Stimulated activated CD4-positive, alpha-beta T cell treated with anti-CD3 and anti-CD28 coated beads, TNF-alpha, amount 100 ng/mL, for 24 hours (primary cell): ENCODE results near the gene HAUS3.
"Not testable (repeated sequence)": the region's sequence is repeated elsewhere in the genome, so short reads cannot be mapped to it uniquely, and the experiment has no call there.

Experiments
- DNase-seq, 3 experiments: peaks; one replicate each; pipeline ENCODE4 v3.0.0-alpha.2; 2020; ENCODE audit warnings: low read depth in 3 of 3

Gene HAUS3

DNA sequence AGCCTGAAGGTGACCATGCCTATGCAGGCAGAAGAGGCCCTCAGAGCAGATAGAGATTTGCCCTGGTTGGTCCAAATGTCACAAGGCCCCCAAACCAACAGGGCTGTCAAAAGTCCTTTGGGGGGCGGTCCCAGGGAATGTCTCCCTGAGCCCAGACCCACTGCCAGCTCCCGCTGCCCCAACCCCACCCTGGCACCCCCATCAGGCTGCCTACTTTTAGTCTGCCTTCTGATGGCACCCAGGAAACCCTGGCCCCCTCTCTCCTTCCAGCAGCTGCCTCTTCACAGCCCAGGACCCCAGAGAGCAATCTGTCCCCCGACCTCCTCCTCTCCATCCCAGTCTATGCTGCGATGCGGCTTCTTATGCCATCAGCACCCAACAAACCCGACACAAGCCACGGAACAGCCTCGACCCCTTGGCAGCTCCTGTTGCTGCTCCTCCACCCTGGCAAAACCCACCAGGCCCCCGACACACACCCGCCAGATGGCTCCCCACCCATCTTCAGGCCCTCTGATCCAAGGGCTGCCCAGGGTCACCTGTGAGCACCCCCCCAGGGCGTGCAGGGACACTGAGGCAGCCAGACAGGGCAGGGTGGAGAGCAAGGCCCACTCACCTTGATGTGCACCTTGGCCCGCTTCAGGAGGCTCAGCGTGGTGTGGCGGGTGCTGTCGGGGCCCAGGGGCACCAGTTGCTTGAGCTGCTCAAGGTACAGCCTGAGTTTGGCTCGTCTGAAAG lies 10.0 kb upstream of the HAUS3 start:
- DNase-seq: no peak

DNA sequence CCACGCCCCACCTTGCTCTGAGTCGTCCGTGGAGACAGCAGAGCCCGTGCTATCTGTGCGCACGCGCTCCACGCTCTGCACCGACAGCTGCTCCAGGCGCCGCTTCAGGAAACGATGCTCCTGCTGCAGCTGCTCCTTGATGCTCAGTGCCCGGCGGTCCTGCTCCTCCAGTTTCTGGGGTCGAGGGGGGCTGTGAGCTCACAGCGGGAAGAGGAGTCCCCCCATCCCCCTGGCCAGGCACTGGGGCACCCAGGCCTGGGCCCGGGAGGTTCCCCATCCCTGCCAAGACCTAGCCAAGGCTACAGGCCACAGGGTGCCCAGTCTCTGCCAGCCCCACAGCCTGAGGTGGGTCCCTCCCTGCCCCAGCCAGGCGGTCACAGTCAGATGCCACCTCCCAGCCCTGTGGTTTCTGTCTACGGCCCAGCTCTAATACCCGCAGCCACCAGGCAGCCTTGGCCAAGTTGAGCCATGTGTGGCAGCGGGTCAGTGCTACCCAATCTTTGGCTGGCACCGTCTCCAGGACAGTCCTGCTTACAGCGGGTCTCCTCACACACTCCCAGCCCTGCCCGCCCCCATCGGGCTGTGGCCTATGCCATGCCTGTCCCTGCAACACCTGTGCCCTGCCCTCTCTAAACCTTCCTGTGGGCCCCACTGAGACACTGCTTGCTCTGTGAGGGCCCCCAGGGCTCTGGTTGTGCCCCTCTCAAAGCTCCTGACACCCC lies 9.3 kb upstream of the HAUS3 start:
- no peak for DNase-seq

DNA sequence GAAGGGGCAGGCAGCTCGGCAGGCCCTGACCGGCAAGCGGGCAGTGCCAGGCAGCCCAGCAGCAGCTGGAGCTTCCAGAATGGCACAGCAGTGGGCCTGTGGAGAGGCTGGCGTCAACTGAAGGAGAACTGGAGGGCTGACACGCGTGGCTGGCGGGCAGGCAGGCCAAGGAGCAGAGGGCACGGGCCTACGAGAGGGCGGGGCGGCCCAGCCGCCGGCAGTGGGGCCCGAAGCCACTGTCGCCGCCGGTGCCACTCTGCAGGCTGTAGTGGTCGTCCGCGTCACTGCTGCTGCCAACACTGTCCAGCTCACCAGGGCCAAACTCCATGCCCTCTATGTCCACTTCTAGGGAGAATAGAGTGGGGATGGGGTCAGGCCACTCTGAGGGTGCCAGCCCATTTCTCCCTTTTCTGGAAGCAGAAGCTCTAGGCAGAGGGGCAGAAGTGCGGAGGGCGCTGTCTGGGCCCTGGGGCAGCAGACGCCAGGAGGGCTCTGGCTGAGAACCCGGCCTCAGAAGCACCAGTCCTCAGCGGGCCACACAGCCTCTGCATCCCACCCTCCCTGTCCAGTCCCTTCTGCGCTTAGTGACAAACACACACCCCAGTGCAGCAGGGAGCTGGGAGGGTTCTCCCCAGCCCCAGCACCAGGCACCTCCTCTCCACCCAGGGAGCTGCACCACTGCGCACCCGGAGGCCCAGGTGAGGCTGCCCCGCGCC lies 8.6 kb upstream of the HAUS3 start:
- no peak for DNase-seq

DNA sequence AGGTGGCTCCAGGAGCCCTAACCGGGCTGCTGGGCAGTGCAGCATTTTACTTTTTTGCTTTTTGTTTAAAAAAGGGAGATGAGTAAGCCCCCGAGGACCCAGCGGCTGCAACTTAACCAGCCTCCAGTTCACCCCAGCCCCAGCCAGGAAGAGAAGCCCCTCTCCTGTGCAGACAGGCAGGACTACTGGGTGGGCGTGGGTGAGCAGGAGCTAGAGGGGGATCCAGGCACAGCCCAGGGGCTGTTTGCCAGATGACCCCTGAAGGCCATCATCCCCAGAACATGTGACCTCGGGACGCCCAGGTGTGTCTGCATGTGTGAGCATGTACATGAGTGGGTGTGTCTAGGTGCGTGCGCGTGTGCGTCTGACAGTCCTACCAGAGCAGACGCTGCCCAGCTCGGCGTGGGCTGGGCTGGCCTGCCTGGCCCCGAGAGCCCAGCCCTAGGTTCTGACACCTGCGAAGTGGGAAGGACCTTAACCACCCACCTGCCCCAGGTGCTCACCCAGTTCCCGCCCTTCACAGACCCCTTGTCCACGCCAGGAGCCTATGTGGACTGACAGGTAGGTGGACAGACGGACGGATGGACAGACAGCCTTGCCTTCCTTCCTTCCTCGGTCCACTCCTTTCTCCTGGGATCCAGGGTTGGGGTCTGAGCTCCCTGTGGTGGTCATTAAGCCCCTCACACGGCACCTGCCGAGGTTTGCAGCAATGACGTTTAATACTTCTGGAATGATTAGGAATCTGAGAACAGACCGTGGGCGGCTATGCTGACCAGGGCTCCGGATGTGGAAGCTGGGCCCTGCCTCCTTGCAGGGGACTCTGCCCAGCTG lies 7.8 kb upstream of the HAUS3 start:
- no peak for DNase-seq

DNA sequence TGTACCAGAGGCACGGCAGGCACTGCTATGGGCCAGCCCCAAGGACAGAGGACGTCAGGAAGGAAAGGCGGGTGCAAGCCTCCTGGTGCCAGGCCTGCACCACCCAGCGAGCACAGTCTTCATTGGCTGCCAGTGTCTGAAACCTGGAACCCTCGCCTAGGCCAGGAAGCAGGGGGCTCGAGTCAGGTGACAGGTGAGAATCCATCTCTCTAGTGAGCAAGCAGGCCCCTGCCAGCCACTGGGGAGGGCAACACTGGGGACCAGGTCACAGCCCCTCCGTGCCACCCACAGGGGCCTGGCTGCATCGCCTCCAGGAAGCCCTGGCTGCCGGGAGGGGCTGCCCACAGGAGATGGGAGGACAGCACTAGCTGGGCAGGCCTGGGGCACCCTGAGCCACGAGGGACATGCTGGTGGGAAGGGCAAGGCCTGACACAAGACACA lies 6.9 kb upstream of the HAUS3 start:
- DNase-seq: no peak

DNA sequence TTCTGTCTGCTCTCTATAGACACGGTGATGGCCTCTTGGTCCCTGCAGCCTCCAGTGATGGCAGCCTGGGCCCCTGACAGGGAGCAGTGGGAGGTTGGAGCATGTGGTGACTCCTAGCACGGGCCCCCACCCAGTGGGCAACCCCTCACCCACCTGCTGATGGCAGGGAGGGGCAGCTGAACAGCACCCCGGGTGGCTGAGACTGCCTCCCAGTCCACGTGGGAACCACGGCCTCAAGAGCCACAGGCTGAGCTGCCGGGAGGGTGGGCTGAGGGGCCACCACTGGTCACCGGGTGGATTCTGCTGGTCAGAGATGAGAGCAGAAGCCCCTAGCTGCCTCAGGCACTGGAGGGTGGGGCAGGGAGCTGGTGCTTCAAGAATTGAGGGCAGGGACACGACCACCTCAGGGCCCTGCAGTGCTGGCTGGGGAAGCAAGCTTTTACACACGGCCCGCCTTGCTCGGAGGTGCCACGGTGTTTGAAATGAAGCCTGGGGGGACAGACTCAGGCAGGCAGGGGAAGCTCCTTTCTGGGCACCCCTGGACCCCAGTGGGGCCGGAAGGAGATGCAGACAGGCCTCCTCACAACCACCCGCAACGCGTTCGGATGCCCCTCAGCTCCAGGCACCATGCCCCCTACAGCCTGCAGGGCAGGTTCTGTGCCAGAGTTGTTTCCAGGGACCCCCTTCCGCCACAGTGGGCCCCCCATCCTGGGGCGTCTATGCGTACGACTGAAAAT lies 6.3 kb upstream of the HAUS3 start:
- DNase-seq: no peak

DNA sequence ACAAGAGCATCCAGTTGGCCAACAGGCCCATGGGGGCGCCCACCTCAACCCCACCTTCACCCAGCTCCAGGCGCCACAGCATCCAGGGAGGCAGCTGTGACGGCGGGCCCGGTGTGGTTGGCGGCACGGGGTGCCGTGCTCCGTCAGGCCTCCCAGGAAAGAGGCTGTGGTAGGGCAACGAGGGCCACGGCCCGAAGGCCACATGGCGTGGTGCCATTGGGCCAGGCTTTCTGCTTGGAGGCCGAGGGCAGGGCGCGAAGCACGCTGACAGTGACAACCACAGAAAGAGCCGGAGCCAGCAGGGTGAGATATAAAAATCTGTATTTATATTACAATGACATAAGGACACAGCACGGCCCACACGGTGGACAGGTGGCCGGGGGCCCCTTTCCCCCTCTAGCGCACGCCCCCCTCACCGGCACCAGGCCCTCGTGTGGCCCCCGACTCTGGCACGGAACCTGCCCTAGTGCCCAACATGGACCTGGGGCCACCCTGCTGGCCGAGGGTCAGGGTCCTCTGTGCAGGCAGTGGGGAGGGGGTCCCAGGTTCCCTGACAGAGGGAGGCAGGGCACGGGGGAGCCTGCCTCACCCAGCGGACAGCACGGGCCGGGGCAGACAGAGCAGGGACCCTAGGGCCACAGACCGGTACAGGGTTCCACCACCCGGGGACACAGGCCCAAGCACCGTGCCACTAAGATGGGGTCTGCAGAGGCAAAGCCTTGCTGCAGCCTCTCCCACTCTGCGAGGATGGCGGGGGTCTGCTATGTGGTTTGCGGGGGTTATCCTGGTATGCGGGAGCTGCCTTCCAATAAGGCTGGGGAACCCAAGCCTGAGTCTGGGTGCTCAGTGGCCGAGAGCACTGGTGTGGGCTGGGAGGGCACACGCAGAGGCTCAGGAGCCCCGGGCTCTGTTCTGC lies 5.5 kb upstream of the HAUS3 start:
- DNase-seq: no peak

DNA sequence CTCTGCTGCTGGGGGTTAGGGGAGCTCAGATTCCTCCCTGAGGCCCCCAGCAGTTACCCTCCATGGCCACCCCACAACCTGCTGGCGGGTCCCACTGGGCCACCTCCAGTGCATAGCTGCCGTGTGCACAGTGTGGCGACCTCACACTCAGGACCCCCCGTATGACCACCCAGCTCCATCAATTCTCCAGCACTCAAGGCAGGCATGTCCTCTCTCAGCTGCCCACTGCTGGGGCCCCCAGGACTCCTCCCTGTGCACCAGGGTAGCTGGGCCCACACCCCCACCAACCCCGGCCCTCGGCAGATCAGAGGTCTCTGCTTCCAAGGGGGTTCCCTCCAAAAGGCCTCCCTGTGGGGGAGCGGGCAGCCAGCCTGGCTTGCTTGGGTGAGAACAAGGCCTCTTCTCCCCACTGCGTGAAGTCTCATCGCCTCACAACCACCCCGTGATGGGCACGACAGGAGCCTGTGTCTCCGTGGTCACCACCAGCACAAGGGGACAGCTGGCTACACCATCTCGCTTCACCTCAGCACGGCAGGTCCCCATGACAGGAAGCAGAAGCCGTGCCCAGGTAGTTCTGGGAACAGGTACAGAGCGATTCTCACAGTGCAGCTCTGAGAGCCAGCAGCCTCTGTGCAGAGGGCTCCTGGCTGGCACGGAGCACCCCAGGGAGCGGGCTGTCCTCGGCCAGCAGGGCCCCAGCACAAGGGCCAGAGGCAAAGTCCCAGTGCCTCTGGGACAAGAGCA lies 4.6 kb upstream of the HAUS3 start:
- DNase-seq: no peak

DNA sequence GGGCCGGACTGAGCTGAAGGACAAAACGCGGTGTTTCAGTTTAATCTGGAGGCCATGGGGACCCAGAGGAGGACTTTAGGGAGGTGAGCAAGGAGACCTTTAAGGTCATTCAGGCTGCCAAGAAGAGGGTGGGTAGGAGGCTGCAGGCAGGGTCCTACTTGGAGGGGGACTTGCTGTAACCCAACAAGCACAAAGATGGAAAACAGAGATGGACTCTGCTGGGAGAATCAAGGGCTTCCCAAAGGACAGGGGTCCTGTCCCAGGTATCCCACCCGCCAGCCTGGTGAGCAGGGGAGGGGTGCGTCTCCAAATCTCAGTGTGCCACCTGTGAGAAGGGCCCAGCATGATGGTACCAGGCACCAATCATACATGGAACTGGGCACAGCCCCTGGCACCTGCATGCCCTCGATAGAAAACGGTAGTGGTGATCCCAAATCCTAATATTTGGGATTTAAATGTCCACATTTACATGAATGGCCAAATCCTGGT lies 3.9 kb upstream of the HAUS3 start:
- no peak for DNase-seq

DNA sequence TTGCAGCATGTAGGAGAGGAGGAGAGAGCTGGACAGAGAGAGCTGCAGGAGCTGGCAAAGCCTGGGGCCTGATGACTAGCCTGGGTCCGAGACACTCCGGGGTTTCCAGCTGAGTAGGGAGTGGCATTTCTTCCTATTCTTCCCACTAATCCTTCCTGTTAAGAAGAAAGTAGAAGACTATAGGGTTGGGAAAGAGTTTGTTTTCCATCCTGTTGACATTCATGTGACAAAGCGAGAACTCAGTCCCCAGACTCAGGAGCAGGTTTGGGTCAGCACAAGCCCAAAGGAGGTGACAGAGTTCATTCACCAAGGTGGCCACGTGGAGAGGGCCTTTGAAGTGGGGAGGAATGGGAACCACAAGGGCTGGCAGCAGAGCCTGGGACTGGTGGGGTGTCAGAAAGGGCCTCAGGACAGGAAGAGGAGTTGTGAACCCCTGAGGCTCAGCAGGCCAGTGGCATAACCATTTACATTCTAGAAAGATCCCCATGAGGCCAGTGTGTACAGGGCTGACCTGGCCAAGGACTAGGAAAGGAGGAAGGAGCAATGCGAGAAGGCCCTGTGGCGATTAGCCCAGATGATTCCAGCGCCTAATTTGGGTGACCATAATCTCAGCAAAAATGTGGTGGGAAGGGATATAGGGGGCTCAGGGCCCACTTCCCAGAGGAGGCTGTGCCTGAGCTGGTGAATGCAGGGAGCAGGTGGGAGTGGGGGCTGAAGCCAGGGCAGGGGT lies 3.3 kb upstream of the HAUS3 start:
- no peak for DNase-seq

DNA sequence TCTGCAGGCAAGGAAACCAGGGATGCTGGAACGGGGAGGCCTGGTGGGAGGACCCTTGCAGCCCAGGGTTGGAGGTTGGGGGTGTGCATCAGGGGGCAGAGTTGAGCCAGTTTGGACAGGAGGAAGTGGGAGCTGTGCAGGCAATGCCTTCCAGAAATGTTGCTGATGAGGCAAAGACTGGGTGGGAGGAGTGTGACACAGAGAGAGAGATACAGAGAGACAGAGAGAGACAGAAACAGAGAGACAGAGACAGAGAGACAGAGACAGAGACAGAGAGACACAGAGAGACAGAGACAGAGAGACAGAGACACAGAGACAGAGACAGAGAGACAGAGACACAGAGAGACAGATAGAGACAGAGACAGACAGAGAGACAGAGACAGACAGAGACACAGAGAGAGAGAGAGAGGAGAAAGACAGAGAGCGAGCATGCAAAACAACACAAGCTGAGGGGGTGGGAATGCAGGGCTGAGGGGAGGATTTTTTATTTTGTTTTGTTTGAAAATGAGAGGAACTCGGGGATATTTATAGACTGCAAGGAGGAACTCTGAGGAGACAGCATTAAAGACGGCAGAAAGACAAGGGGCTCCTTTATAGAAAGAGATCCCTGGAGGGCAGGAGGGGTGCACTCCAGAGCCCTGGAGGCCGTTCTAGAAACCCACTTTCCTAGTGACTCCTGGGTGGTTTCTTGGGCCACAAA lies 1.9 kb upstream of the HAUS3 start:
- no peak for DNase-seq

DNA sequence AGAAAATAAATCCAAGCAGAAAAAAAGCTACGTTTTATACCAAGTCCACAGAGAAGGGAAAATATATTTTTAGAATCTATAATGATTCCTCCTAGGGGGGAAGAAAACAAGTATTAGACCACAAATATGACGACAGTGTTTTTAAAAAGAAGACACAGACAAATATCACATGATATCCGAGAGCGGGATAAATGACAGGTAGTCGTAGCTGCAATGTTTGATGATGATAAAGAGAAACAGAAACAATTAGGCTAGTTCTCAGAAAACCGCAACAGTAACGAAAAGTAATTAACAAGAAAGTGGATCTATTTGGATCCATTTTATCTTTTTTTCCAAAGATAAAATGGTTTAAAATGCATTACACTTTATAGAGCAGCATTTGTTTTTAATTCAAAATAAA lies 918 bp downstream of the HAUS3 start:
- no peak for DNase-seq

DNA sequence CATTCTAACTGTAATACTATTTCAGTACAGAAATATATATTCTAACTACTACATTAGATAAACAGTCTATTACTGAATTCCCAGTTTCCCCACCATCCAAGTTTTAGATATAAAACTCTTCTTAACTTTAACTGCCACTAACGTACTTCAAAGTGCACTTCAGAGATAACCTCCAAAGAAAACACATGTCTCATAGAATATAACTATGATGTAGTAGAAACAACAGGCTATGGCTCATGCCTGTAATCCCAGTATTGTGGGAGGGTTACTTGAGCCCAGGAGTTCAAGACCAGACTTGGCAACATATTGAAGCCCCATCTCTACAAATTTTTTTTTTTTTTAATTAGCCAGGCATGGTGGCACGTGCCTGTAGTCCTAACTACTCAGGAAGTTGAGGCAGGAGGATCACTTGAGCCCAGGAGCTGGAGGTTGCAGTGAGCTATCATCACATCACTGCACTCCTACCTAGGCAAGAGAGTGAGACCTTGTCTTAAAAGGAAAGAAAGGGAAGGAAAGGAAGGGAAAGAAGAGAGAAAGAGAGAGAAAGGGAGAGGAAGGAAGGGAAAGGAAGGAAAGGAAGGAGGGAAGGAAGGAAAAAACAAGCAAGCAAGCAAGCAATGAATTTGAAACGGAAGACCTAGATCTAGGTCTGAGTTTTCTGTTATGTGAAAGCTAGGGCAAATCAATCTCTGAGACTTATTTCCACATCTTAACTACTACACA lies 4.8 kb downstream of the HAUS3 start:
- DNase-seq: no peak

DNA sequence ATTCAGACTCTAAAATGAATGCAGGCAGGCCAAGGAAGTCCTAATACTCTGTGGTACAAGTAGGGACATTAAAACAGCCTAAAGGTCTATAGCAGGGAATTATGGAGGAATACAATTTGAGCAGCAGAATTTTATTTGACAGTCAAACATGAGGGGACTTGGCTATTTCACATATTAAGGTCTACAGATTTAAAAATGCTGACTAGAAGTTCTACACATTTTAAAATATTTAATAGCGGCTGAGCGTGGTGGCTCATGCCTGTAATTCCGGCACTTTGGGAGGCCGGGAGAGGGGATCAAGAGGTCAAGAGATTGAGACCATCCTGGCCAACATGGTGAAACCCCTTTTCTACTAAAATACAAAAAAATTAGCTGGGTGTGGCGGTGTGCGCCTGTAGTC lies 10.8 kb downstream of the HAUS3 start:
- no peak for DNase-seq

DNA sequence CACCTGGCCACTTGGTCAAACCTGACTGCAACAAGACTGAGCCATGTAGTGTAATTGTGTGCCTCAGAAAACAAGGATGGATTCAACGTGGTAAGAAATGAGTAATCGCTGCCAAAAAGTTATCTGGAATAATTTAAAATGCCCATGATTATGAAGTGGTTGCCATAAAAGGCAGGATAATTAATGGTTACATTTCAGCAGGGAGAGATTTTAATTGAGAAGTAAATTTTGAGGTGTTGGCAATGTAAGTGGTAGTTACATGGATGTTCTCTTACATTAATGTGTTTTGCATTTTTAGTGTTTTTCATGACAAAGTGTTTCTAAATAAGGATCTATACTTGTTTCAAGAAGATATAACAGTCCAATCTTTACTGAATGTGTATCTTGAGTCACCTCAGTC lies 15.7 kb downstream of the HAUS3 start:
- no peak for DNase-seq

DNA sequence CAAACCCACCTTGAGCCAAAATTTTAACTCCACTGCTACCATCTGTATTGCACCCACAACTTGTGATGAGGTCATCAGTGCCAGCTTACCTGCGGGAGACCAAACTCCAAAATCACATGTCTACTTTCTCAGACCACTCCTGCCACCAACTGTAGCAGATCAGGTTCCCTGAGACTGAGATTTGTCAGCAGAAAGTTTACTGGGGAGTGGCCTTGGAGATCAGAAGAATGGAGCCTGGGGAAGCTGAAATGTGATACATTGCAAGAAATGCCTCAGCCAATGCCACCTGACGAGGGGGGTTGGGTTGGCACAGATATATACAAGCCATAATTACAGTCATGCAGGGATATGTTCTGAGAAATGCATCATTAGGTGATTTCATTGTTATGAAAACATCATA lies 19.1 kb downstream of the HAUS3 start:
- DNase-seq: no peak

DNA sequence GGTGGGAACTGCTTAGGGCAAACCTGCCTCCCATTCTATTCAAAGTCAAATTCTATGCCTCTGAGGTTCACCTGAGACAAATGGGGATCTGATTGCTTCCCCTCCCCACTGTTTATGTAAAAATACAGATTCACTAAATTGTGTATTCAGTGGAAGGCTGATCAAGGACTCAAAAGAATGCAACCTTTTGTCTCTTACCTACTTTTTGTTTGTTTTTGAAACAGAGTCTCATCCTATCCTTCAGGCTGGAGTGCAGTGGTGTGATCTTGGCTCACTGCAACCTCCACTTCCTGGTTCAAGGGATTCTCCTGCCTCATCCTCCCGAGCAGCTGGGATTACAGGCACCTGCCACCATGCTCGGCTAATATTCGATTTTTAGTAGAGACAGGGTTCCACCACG lies 20.5 kb downstream of the HAUS3 start:
- DNase-seq: not testable (repeated sequence)
